IMR-90 (cell line): Measurements from ENCODE around the gene CACNB2. TPM values are rescaled to one million over a fixed set of nuclear protein-coding genes. Genes with fewer than 3 reads are reported as not detected.

Source experiments
- ATAC-seq: fragments of 200-7000 bp; cut with Tn5 transposase; 2 replicates; pipeline ENCODE4 v1.9.1; 2020; ENCODE audit warnings: low read depth, mild to moderate bottlenecking, moderate library complexity
- BruUV-seq: library from RNA; stranded (reverse); fragments of 400-500 nt; replicated peaks from 2 replicates; lab custom pipeline; 2021; lab: Mats Ljungman, UMichigan
- CTCF ChIA-PET: fragments of 300-600 bp; formaldehyde crosslinking; extraction: SDS; loops from one replicate; lab custom pipeline; 2021; ENCODE audit warnings: antibody characterized with exemption; lab: Yijun Ruan, JAX
- POLR2A ChIA-PET: fragments of 300-600 bp; sonication (Branson Sonifier 250); formaldehyde crosslinking; loops from one replicate; lab custom pipeline; 2022; ENCODE audit warnings: antibody characterized with exemption; ENCODE audit not compliant: unreplicated experiment; lab: Charles Lee
- DNase-seq: peaks from one replicate; pipeline ENCODE4 v3.0.0; 2013
- H2AFZ ChIP-seq: replicated peaks from 2 replicates; pipeline ENCODE3; 2013; ENCODE audit warnings: low read length, mild to moderate bottlenecking; ENCODE audit not compliant: poor library complexity
- H2AK5ac ChIP-seq: 2 replicates; pipeline ENCODE4 v1.6.1; 2013; ENCODE audit warnings: low read depth, low read length, inconsistent platforms
- H2AK9ac ChIP-seq: replicated peaks from 2 replicates; pipeline ENCODE3; 2013; ENCODE audit warnings: mild to moderate bottlenecking, low read depth, low read length, moderate library complexity; ENCODE audit not compliant: poor library complexity
- H2BK120ac ChIP-seq: 2 replicates; pipeline ENCODE4 v1.6.1; 2013; ENCODE audit warnings: low read depth, low read length, inconsistent platforms
- H2BK15ac ChIP-seq: 3 replicates; pipeline ENCODE4 v1.6.1; 2013; ENCODE audit warnings: low read depth, low read length, inconsistent platforms
- H2BK20ac ChIP-seq: 2 replicates; pipeline ENCODE4 v1.6.1; 2013; ENCODE audit warnings: low read depth, mild to moderate bottlenecking, inconsistent platforms, low read length, moderate library complexity
- H2BK5ac ChIP-seq: 2 replicates; pipeline ENCODE4 v1.6.1; 2013; ENCODE audit warnings: mild to moderate bottlenecking, low read depth, low read length, inconsistent platforms; ENCODE audit not compliant: poor library complexity, severe bottlenecking
- H3K14ac ChIP-seq: replicated peaks from 2 replicates; pipeline ENCODE4 v1.6.1; 2013; ENCODE audit warnings: low read depth, low read length, inconsistent platforms
- H3K18ac ChIP-seq: 2 replicates; pipeline ENCODE4 v1.6.1; 2013; ENCODE audit warnings: low read depth, low read length, control low read depth
- H3K23ac ChIP-seq: 2 replicates; pipeline ENCODE4 v1.6.1; 2013; ENCODE audit warnings: low read depth, low read length, inconsistent platforms
- H3K27ac ChIP-seq: 2 replicates; pipeline ENCODE4 v1.5.1; 2013; ENCODE audit warnings: mild to moderate bottlenecking, control low read depth, low read length; ENCODE audit not compliant: insufficient read depth
- H3K27me3 ChIP-seq: 2 replicates; pipeline ENCODE4 v1.6.1; 2013; ENCODE audit warnings: low read length; ENCODE audit not compliant: control insufficient read depth, insufficient read depth
- H3K36me3 ChIP-seq: 2 replicates; pipeline ENCODE4 v1.6.1; 2013; ENCODE audit warnings: low read length, mixed read lengths; ENCODE audit not compliant: control insufficient read depth, insufficient read depth
- H3K4ac ChIP-seq: 2 replicates; pipeline ENCODE4 v1.6.1; 2013; ENCODE audit warnings: low read depth, low read length, inconsistent platforms
- H3K4me1 ChIP-seq: 2 replicates; pipeline ENCODE4 v1.6.1; 2013; ENCODE audit warnings: low read length, mixed read lengths; ENCODE audit not compliant: control insufficient read depth, insufficient read depth
- H3K4me2 ChIP-seq: 2 replicates; pipeline ENCODE4 v1.6.1; 2013; ENCODE audit warnings: low read depth, mild to moderate bottlenecking, control low read depth, low read length, moderate library complexity
- H3K4me3 ChIP-seq: 2 replicates; pipeline ENCODE4 v1.5.1; 2013; ENCODE audit warnings: low read depth, mild to moderate bottlenecking, control low read depth, low read length, moderate library complexity; ENCODE audit not compliant: insufficient read depth
- H3K56ac ChIP-seq: 2 replicates; pipeline ENCODE4 v1.6.1; 2013; ENCODE audit warnings: low read length, inconsistent platforms; ENCODE audit not compliant: insufficient read depth; ENCODE audit errors: extremely low read depth
- H3K79me1 ChIP-seq, 2 experiments: 2 replicates each; pipeline ENCODE4 v1.6.1; 2013; ENCODE audit warnings: low read length in 2 of 2, inconsistent platforms in 1 of 2, low read depth in 1 of 2
- H3K9ac ChIP-seq: 2 replicates; pipeline ENCODE4 v1.6.1; 2013; ENCODE audit warnings: low read depth, low read length, control low read depth
- H3K9me1 ChIP-seq: 2 replicates; pipeline ENCODE4 v1.6.1; 2013; ENCODE audit warnings: low read length, inconsistent platforms; ENCODE audit not compliant: insufficient read depth
- H3K9me3 ChIP-seq: 2 replicates; pipeline ENCODE4 v1.6.1; 2013; ENCODE audit warnings: low read length; ENCODE audit not compliant: control insufficient read depth, insufficient read depth
- H4K20me1 ChIP-seq: 2 replicates; pipeline ENCODE4 v1.6.1; 2013; ENCODE audit warnings: low read length, inconsistent platforms; ENCODE audit not compliant: insufficient read depth
- H4K5ac ChIP-seq: 2 replicates; pipeline ENCODE4 v1.6.1; 2013; ENCODE audit warnings: mild to moderate bottlenecking, low read depth, low read length, control low read depth
- H4K8ac ChIP-seq, 2 experiments: 2 replicates each; pipeline ENCODE4 v1.6.1; 2013; ENCODE audit warnings: low read depth in 2 of 2, low read length in 2 of 2, control low read depth in 1 of 2, inconsistent platforms in 1 of 2
- H4K91ac ChIP-seq: 2 replicates; pipeline ENCODE4 v1.6.1; 2013; ENCODE audit warnings: low read depth, low read length, inconsistent platforms; ENCODE audit not compliant: insufficient read depth
- BHLHE40 ChIP-seq: fragments of 150-350 bp; IDR thresholded peaks from 2 replicates; pipeline ENCODE4 v1.6.1; 2016; ENCODE audit warnings: mild to moderate bottlenecking, low read depth, low read length
- CEBPB ChIP-seq: IDR thresholded peaks from 2 replicates; pipeline ENCODE4 v1.6.1; 2012; ENCODE audit warnings: low read depth, low read length, improper control_type of control experiment
- CHD1 ChIP-seq: IDR thresholded peaks from 2 replicates; pipeline ENCODE4 v1.6.1; 2012; ENCODE audit warnings: low read depth, low read length, improper control_type of control experiment
- CTCF ChIP-seq: conservative IDR thresholded peaks from 2 replicates; pipeline ENCODE4 v1.5.1; 2012; ENCODE audit warnings: mild to moderate bottlenecking, low read depth, low read length, improper control_type of control experiment
- ELK1 ChIP-seq: fragments of 150-350 bp; IDR thresholded peaks from 2 replicates; pipeline ENCODE4 v1.6.1; 2016; ENCODE audit warnings: low read depth, mild to moderate bottlenecking, low read length, moderate library complexity, borderline replicate concordance
- FOS ChIP-seq: fragments of 150-350 bp; IDR thresholded peaks from 2 replicates; pipeline ENCODE4 v1.6.1; 2016; ENCODE audit warnings: low read depth, low read length
- MAFK ChIP-seq: IDR thresholded peaks from 2 replicates; pipeline ENCODE4 v1.6.1; 2012; ENCODE audit warnings: low read depth, low read length, improper control_type of control experiment
- MXI1 ChIP-seq: IDR thresholded peaks from 2 replicates; pipeline ENCODE4 v1.6.1; 2012; ENCODE audit warnings: low read depth, mild to moderate bottlenecking, low read length, moderate library complexity, borderline replicate concordance
- NFE2L2 ChIP-seq: fragments of 150-350 bp; IDR thresholded peaks from 2 replicates; pipeline ENCODE4 v1.6.1; 2016; ENCODE audit warnings: low read depth, mild to moderate bottlenecking, low read length
- POLR2A ChIP-seq: IDR thresholded peaks from 2 replicates; pipeline ENCODE4 v1.6.1; 2012; ENCODE audit warnings: mild to moderate bottlenecking, low read depth, low read length
- RAD21 ChIP-seq: IDR thresholded peaks from 2 replicates; pipeline ENCODE4 v1.6.1; 2012; ENCODE audit warnings: low read length, improper control_type of control experiment
- RCOR1 ChIP-seq: IDR thresholded peaks from 2 replicates; pipeline ENCODE4 v1.6.1; 2012; ENCODE audit warnings: mild to moderate bottlenecking, low read length, improper control_type of control experiment; ENCODE audit not compliant: insufficient replicate concordance
- RFX5 ChIP-seq: IDR thresholded peaks from 2 replicates; pipeline ENCODE4 v1.8.0; 2012; ENCODE audit warnings: low read depth, mild to moderate bottlenecking, low read length, moderate library complexity
- SMC3 ChIP-seq: fragments of 150-350 bp; IDR thresholded peaks from 2 replicates; pipeline ENCODE4 v1.6.1; 2016; ENCODE audit warnings: low read depth, mild to moderate bottlenecking, antibody characterized with exemption, low read length, moderate library complexity
- USF2 ChIP-seq: fragments of 150-350 bp; IDR thresholded peaks from 2 replicates; pipeline ENCODE4 v1.6.1; 2017; ENCODE audit warnings: mild to moderate bottlenecking, antibody characterized with exemption, low read length, low read depth
- WGBS, 2 experiments: methylation state at CpG; one replicate each; pipeline versions ENCODE4 v1.1.5 to v1.1.7; 2013; ENCODE audit warnings: missing lambda C conversion rate in 2 of 2; ENCODE audit not compliant: insufficient read length in 1 of 2; ENCODE audit errors: extremely low coverage in 2 of 2; 5-methylcytosine and 5-hydroxymethylcytosine counted together
- dilution Hi-C: fragments of 300-500 bp; cut with HindIII; formaldehyde crosslinking; loops from one replicate; pipeline ENCODE4 v1.14.3; 2018; ENCODE audit warnings: low sequenced_read_pairs; ENCODE audit not compliant: unreplicated experiment
- in situ Hi-C: fragments of 300-500 bp; cut with MboI; formaldehyde crosslinking; loops from 3 replicates; pipeline ENCODE4 v1.14.3; 2019; ENCODE audit warnings: low sequenced_read_pairs, inconsistent platforms, mixed read lengths
- intact Hi-C: fragments of 100-400 bp; cut with micrococcal nuclease; formaldehyde crosslinking; loops from 2 replicates; pipeline ENCODE4 v1.10.0; 2022
- polyA plus RNA-seq, 3 experiments: library from polyadenylated mRNA; depleted of rRNA; stranded (reverse); fragments of >200 nt; gene quantifications; 2 replicates each; pipeline ENCODE4 v1.2.3, GENCODE V29; 2012; ENCODE audit warnings: low replicate concordance in 1 of 3
- total RNA-seq: library from RNA; depleted of rRNA; stranded (reverse); fragments of >200 nt; gene quantifications from 2 replicates; pipeline ENCODE4 v1.2.3, GENCODE V29; 2012

CACNB2 gene
- total and polyA plus RNA-seq, 2 of the 4 experiments (the other 2 are of a cell fraction), result 0.36 TPM

- H2BK5ac ChIP-seq, result peak overlapping the region; percentile 83
- ATAC-seq (no peak), DNase-seq (no peak)
- no peak overlapping the region for H2AFZ ChIP-seq
- no peak overlapping the region for H2BK15ac ChIP-seq
- intact Hi-C loops (no loop called here), dilution Hi-C loops (no loop called here), in situ Hi-C loops (no loop called here)
- no peak overlapping the region for H4K8ac ChIP-seq
- H2BK20ac ChIP-seq, result no peak overlapping the region
- no peaks in the 10 kb centered on the region for H3K4me1 ChIP-seq
- no peaks in the 10 kb centered on the region; the same call in 1 of the 2 replicates for H3K9me3 ChIP-seq
- H3K56ac ChIP-seq, result no peak overlapping the region
- WGBS, 2 experiments, result 94 to 99% methylated on average over 4 to 6 of the region's 6 CpGs
- H4K20me1 ChIP-seq, result no peaks in the 10 kb centered on the region
- no peak overlapping the region for H3K4ac ChIP-seq
- H3K14ac ChIP-seq, result no peak overlapping the region
- no peak overlapping the region for H3K4me3 ChIP-seq
- H4K91ac ChIP-seq, result no peak overlapping the region
- H3K18ac ChIP-seq, result no peak overlapping the region
- no peak overlapping the region for H3K27ac ChIP-seq
- POLR2A ChIA-PET, result no interaction called here
- no peaks in the 10 kb centered on the region for H3K79me1 ChIP-seq
- no peaks in the 10 kb centered on the region for H3K36me3 ChIP-seq
- TF ChIP-seq CTCF, result no peak
- TF ChIP-seq POLR2A, result no peak
- TF ChIP-seq MXI1, result no peak
- TF ChIP-seq CHD1, result no peak
- no peak for TF ChIP-seq USF2
- TF ChIP-seq RAD21, result no peak
- no peak for TF ChIP-seq CEBPB
- TF ChIP-seq ELK1, result no peak
- TF ChIP-seq MAFK, result no peak
- TF ChIP-seq SMC3, result no peak
- TF ChIP-seq BHLHE40, result no peak
- no peak for TF ChIP-seq RFX5
- TF ChIP-seq NFE2L2, result no peak
- no peak for TF ChIP-seq FOS
- TF ChIP-seq RCOR1, result no peak
- no peak overlapping the region for H3K23ac ChIP-seq
- no peak overlapping the region for H2AK9ac ChIP-seq
- H3K4me2 ChIP-seq, result no peak overlapping the region
- no peak overlapping the region for H2AK5ac ChIP-seq
- H4K5ac ChIP-seq, result no peak overlapping the region
- no TSS peak for BruUV-seq
- CTCF ChIA-PET, result no interaction called here
- H3K9ac ChIP-seq, result no peak overlapping the region
- no peaks in the 10 kb centered on the region for H3K9me1 ChIP-seq
- no peak overlapping the region for H2BK120ac ChIP-seq
- no peaks in the 10 kb centered on the region for H3K27me3 ChIP-seq
Observed at GRCh38 chr10:18563003-18563726, 422.9 kb downstream of the CACNB2 start.
